CD4-positive, alpha-beta T cell treated with Interleukin-4 for 1 hour (primary cell): Measurements from ENCODE around the gene SCN4A.

Experiments
- DNase-seq, 2 donors: peaks; one replicate each; pipeline ENCODE4 v3.0.0-alpha.2; 2020 to 2022

SCN4A gene

DNA sequence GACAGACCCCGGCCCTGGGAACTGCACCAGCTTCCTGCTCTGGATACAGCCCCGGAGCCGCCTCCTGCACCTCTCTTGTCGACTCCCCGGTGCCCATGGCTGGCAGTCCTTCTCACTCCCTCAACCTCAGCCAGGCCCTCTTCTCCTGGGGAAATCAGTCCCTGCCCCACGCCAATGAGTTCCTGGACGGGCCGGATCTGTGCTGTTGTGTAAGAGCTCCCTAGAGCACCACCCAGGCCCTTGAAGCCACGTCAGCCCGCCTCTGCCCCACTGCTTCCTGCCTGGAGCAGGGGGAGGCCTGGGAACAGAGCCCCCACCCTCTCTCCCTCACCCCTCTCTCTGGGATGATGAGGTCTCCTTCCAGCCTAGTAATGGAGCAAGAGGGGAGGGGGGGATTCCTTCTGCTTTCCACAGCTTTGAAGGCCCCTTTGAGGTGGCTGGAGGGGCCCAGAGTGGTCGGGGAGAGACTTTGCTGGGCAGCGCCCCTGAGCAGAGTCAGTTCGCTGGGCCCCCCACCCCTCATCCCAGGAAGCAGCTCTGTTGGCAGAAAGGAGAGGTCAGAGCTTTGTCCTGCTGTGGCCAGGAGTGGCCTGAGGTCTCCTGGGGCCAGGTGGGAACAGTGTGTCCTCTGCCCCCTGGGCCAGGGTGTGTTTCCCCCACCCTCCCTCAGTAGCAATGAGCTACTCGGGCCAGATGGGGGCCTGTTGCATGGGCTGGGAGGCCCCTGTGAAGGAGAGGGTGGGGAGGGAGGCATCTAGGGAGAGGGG lies 29.2 kb upstream of the SCN4A start:
- DNase-seq, result peak in 1 of 2 donors; percentile 36

DNA sequence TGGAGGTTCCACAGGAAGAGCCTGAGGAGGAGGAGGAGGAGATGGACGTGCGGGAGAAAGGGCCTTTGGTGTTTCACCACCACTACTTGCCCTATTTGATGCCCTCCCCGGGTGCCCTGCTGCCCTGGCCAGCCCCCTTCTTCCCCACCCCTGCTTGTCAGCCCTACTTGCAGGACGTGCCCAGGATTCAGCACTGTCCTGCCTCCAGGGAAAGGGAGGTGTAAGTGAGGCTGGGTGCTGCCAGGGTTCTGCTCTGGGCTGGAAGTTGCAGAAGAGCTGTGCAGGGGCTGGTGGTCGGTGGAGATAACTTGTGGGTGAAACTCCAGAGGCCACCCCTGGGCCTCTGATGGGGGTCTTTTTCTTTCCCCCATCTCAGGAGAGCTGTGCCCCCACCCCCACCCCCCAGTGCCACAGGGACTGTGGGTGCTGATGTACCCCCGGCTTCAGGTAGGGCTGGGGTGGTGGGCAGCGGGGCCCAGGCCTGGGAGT lies 28.4 kb upstream of the SCN4A start:
- peak in 1 of 2 donors; percentile 8 for DNase-seq

DNA sequence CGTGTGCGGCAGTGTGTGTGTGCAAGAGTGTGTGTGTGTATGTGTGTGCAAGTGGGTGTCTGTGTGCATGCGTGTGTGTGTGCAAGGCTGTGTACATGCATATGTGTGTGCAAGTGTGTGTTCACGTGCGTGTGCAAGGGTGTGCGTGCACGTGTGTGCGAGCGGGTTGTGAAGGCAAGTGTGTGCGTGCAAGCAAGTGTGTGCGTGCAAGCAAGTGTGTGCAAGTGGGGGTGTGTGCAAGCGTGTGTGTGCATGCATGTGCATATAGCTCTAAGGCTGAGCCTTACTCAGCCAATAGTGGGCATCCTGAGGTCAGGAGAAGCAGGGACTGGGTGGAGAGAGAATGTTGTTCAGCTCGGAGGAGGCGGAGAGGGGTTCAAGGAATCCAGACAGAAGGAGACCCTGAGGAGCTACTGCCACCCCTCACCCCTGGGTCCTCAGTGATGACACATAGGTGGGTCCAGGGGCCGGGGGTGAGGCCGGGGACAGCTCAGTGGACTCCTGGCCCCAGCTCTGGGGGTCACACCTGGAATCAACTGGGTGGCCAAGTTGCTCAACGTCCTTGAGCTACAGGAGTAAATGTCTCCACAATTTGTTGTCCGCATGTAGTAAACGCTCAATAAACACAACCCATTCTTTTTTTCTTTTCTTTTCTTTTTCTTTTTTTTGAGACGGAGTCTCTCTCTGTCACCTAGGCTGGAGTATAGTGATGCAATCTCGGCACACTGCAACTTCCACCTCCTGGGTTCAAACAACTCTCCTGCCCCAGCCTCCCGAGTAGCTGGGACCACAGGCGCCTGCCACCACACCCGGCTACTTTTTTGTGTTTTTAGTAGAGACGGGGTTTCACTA lies 27.2 kb upstream of the SCN4A start:
- DNase-seq, result peak in 1 of 2 donors; percentile 11

DNA sequence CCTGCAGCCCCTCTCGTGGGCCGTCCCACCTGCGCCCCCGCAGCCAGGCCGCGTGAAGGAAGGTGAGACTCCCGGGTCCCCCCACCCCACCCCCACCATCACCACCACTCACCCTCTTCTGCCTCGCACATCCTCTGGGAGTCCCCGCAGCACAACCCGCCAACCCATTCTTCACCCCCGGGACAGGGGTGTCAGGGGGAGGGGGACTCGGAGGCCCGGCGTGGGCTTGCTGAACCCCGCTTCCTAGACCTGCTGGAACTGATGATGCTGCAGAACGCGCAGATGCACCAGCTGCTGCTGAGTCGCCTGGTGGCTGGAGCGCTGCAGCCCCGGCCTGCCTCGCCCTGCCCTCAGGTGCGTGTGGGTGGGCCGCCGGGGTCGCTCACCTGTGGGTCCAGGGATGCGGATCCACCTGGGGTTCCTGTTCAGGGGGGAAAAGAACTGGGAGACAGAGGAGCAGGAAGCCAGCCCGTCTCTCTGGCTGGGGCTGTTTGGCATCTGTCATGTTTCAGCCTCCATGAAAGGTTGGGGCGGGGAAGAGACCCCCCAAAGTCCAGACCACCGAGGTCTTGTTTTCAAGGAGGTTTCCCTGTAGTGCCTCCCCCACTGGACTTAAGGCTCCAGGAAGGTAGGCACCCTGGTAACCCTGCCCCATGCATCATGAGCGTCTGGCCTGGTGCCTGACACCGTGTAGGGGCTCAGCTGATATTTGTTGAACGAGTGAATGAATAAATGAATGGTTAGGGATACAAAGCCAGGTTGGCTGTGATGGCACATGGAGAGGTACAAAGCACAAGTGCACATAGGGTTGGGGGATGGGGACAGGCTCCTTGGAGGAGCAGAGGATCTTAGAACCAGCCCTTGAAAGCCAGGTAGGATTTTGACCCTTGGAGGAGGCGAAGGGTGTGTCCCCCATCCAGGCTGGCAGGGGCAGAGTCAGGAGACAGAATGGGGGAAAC lies 26.3 kb upstream of the SCN4A start:
- DNase-seq, result peak; percentile 25 to 45

DNA sequence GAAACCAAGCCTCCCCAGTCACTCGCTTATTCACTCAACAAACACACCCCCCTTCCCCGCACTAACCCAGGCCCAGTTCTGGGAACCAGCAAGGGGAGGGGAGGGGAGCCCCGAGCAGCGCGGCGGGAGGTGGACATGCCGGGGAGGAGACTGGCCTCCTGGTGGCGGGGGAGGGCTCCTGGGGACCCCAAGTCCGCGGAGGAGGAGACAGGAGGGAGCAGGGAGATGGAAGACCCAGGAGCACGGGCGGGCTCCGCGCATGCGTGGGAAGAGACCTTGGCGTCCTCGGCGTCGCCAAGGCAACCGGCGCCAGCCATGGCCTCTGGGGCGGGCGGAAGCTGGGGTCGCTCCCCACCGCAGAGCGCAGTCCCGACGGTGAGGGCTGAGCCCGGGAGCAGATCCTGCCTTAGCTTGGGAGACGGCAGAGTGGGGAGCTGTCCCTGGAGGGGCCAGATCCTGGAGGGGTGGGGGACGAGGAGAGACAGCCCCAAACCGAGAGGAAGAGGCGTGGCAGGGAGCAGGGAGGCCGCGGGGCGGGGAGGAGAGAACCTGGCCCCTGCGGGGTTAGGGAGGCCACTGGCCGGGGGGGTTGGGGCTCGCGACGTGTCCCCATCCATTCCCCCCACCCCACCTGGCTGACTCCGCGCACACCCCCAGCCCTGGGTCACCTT lies 25.5 kb upstream of the SCN4A start, which contains the start of gene PRR29:
PRR29 (plus strand) TSS at position 302 of the 671 bp plus-strand sequence; CDS start at position 316, 14 bp downstream.
- DNase-seq, result peak; percentile 77 to 78

DNA sequence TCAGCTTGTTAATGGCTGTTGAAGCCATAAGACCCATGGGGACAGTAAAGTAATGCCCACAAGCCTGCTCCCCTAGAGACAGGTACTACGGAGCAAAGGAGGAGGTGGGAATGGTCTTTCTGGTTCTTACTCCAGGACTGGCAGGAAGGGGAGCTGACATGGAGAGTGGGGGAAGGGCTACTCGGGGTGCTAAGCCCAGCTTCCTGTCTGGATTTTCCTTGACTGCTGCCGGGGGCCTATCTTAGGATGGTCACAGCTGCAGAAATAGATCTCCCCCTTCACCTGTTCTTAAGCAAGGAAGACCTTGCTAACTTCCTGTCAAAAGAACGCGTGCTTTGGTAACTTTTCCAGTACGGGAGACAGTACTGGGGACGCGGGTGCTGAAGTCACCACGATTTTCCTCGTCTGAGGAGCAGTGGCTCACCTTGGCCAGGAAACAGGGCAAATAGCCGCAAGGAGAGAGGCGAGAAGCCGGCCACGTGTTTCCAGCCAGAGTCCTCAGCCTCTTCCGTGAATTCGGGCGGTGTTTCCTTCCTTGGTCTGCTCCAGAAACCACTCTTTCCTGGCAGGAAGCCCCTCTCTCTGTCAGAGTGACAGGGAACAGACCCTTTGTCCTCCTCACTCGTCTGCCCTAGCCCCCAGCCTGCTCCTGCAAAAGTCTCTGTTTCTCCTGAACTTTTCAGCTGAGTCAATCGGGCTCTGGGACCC lies 24.8 kb upstream of the SCN4A start:
- peak in 1 of 2 donors; percentile 11 for DNase-seq

DNA sequence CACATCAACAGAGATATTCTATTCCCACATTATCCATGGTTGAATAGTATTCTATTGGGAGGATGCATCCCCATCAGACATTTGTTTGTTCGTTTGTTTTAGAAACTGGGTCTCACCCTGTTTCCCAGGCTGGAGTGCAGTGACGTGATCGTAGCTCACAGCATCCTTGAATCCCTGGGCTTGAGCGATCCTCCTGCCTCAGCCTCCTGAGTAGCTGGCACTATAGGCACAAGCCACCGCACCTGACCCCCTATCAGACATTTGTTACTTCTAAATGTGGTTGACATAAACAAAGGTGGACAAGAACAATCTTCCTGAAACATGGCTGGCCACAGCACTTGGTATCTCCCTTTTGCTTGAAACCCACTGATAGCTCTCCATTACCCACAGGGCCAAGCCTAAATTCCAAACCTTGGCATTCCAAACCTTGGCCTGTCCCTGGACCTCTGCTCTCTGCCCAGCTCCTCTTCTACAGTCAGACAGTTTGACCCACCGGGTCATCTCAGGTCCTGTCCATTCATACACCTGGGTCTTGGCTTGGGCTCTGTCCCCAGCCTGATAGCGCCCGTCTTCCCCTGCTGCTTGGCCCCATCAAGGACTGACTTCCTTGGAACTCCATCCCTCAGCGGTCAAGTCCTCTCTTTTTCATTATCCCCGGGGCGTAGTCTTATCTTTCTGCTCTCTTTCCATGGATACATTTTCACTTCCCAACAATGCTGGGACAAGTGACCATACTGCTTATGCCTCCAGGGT lies 23.9 kb upstream of the SCN4A start:
- DNase-seq, result peak in 1 of 2 donors; percentile 7

DNA sequence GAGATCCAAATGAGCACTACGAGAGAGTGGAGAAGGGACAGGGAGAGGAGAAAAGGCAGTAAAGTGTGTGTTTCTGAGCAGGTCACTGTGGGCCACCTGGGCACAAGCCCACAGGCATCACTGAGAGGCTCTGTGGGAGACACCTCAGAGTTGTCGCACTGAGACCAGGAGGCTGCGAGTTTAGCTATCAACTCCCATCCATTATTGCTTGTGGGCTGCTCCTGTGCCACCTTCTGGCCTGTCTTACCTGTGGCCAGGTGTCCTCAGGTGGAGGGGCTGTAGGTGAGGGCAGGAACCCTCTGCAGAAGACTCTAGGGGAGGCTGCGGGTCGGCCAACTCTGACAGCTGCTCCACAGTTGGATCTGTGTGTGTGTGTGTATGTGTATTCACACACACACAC lies 22.9 kb upstream of the SCN4A start:
- peak in 1 of 2 donors; percentile 7 for DNase-seq

DNA sequence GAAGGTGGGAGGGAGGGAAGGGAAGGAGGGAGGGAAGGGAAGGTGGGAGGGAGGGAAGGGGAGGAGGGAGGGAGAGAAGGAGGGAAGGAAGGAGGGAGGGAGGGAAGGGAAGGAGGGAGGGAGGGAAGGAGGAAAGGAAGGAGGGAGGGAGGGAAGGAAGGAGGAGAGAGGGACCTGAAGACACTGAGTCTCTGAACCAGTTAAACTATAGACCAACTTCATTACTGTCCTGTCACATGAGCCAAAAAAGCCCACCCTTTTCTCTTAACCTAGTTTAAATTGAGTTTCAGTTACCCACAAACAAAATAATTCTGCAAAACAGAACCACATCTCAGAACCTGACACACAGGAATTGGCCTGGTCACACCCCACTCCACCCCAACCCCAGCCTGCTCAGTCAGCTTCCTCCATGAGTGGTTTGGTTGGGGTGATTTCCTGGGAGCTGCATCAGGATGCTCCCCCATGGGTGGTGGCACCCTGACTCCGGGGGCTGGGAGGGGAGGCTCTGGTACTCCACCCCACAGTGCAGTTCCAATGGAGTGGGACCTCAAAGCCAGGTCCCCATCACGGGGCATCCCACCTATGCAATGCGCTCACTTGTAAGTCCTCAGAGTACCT lies 20.8 kb upstream of the SCN4A start:
- DNase-seq, result peak; percentile 37 to 65

DNA sequence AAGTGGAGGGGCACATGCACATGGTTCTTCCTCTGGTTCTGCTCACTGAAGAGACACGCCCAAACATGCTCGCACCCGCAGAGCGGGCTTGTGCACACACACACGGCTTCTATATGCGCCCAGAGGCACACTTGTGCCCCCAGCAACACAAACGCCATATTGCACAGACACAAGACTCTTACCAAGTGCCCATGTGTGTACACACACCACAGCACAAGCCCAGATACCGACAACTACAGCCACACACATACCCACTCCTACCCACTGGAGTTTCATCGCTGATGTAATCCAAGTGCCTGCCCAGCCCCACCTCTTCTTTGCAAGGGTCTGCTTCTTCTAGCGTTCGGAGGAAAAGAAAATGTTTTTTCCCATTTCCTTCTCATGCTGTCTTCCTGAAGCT lies 18.9 kb upstream of the SCN4A start:
- no peak for DNase-seq

DNA sequence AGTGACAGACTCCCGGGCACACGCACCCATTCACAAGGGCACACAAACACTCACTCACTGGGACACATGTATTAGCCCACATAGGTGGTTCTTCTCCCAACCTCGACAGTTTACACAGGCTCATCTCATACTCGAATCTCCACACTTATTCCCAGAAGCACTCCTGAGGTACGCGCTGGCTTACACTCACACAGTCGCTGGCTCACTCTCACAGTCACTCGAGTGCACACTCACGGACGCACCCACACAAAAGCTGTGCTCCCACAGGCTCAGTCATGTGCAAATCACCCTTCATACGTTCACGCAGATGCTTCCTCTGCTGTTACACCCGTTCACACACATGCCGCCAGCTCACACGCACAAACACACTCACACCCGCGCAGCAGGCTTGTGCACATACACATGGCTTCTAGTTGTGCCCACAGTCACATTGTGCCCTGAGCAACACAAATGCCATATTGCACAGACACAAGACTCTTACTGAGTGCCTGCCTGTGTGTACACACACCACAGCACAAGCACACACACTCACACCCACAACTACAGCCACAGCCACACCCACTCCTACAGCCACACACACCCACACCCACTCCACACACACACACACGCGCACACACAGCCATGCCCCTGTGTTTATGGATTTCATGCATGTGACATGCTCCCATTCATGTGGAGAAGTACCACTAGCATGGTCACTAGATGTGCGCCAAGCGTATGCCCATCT lies 17.1 kb upstream of the SCN4A start:
- no peak for DNase-seq

DNA sequence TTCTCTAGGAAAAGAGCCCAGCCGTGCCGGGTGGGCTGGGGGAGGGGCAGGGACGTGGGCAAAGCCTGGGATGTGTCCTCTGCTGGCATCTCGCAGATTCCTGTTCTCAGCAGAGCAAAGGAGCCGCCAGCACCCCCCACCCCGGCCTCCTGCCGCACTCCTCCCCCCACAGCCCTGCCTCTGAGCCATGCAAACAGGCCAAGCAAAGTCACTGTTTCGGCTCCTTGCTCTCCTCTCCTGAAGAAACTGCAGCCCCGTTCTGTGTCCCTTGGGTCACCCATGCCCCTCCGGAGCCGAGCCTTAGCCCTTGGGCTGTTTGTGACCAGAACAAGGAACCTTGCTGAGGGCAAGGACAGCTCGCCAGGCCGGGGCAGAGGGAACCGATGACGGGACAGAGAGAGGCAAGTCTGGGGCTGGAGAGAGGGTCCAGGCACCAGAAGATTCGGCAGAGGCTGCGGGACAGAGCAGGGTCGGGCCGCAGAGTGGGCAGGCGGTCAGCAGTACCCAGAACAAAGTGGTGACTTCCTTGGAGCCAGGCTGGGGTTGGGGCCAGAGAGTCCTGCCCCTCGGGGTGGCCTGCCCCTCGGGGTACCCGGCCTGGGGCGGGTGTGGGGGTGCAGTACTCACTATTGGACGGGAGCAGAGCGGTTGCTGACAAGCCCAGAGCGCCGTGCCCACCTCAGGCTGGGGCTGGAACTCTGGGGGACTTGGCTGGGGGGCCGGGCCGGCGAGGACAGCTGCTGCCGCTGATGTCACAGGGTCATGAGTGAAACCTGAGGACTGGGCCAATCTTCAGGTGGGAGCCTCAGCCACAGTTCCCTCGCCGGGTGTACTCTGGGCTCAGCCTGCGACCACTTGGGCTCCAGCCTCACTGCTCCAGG lies 16.3 kb upstream of the SCN4A start:
- no peak for DNase-seq

DNA sequence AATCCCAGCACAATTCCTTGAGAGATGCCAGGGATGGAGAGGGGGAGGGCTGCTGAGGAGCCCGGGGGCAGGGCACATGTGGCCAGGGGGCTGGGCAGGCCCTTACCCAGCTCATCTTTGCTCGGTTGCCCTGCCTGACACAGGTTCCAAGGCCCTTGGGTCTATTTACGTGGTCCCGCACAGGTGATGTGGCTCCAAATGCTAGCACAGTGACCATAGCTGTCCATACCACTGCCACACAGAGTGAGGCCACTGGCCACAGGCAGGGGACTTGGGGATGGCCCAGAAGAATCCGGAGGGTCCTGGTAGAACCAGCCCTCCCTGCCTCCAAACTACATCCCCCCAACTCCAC lies 15.4 kb upstream of the SCN4A start:
- no peak for DNase-seq

DNA sequence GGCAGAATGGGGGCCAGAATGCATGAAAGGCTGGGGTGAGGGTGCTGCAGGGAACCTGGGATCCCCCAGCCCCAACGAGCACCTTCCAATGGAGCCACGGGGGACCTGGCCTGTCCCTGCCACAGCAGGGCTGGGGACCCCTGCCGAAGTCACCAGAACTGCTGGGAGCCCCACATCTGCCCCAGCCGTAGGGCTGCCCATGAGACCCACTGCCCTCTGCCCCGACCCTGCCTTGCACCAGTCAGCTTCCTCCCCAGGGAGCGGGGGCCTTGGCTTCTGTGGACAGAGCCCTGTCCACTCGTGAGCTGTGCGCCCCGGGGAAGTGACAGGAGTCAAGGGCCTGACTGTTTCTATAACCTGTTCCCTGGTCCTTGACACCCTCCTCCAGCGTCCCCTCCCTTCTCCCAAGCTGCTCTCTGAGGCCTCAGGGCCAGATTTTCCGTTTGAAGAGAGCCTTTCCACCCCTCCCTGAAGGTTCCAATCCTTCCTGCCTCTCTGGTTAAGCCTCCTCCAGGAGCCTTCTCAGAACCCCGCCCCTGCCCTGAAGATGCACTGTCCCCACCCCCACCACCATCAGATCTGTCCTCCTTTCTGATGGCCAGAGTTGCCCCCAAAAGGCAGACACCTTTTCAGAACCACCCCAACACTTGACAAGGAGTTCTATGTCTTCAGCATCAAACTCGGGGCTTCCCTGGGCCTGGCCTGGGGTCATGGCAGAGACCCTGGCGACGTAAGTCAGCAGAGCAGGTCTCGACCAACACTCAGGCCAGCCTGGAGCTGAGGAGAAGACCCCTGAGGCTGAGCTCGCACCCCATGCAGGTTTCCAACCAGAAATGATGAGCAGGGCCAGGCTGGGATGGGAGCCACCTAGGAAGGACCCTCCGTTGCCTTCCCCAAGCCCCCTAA lies 14.8 kb upstream of the SCN4A start:
- DNase-seq, result no peak

DNA sequence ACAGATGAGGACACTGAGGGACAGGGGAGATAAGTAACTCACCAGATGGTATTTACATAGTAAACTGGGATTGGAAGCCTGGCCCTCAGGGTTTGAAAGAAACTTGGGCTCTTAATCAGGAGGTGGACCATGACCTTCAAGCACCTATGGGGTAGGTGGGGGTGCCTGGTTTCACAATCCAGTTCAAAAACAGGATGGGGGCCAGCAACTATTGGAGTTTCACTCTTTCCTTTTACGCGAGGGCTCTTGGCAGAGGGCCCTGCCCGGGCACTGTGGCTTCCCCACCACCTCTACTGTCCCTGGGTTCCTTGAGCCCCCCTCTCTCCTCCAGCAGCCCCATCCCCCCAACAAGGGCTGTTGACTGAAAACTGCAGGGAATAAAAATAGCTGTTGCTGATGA lies 14.1 kb upstream of the SCN4A start:
- DNase-seq, result no peak

DNA sequence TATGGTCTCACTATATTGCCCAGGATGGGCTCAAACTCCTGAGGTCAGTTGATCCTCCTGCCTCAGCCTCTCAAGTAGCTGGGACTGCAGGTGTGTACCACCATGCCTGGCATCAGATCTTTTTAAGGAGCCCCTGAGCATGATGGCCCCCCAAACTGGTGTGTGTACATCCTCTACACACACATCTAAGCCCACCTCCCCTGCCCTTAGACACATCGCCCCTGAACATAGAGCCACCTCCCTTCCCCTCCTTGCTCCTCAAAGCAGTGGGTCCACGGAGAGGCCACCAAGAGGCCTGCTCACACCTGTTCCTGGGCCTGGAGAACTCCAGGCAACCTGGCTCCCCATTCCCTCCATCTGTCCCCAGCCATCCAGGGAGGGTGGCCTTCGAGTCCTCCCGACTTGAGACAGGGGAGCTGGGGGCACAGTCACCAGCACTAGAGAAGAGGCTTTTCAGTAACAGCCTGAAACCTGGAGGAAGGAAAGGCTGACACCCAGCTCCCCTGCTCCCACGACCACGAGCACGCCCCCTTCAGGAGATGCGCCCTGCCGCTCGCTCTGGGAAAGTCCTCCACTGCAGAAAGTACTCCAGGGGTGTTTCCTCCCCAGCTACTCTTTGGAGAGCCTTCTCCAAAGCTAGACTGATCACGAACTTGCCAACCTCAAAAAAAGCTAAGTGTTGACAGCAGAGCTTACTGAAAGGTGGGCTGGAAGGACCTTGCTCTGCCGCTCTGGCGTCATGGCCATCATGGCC lies 12.8 kb upstream of the SCN4A start:
- DNase-seq, result no peak
